ENCODE measurements around the gene MLLT1.

The MLLT1 gene

DNA sequence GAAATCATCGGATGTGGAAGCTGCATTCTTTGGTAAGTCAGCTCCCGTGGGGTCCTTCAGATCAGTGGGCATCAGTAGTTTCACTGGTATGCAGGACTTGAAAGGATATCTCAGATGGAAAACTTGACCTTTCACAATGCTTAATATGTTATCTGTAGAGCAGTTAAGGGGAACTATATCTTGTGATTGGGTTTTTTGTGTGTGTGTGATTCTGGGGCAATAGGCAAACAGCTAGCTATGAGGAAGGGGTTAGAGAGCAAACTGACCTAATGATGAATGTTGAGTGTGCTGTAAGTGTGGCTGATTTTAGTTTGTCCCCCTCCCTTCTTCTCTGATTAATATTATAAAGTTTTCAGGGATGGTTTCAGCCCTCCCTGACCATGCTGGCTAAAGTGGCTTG, 91.0 kb downstream of the MLLT1 start:
- DNase-seq (ENCODE audit: low spot score) = no peak
- in situ Hi-C loops (cut with MboI; ENCODE audit: low sequenced_read_pairs, unreplicated experiment) = no loop called here
- TF ChIP-seq, protein P1, sequence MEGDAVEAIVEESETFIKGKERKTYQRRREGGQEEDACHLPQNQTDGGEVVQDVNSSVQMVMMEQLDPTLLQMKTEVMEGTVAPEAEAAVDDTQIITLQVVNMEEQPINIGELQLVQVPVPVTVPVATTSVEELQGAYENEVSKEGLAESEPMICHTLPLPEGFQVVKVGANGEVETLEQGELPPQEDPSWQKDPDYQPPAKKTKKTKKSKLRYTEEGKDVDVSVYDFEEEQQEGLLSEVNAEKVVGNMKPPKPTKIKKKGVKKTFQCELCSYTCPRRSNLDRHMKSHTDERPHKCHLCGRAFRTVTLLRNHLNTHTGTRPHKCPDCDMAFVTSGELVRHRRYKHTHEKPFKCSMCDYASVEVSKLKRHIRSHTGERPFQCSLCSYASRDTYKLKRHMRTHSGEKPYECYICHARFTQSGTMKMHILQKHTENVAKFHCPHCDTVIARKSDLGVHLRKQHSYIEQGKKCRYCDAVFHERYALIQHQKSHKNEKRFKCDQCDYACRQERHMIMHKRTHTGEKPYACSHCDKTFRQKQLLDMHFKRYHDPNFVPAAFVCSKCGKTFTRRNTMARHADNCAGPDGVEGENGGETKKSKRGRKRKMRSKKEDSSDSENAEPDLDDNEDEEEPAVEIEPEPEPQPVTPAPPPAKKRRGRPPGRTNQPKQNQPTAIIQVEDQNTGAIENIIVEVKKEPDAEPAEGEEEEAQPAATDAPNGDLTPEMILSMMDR (IDR thresholded peaks at IDR 0.05; ENCODE audit: borderline replicate concordance, control extremely low read depth, extremely low read depth, insufficient read depth, missing control alignments) = no peak

GRCh38 chr19:6187374-6187773, 92.4 kb downstream of the MLLT1 start:
- DNase-seq (ENCODE audit: low spot score) = no peak
- in situ Hi-C loops (cut with MboI; ENCODE audit: low sequenced_read_pairs, unreplicated experiment) = no loop called here
- TF ChIP-seq, protein P1 (IDR thresholded peaks at IDR 0.05; ENCODE audit: borderline replicate concordance, control extremely low read depth, extremely low read depth, insufficient read depth, missing control alignments) = no peak

DNA sequence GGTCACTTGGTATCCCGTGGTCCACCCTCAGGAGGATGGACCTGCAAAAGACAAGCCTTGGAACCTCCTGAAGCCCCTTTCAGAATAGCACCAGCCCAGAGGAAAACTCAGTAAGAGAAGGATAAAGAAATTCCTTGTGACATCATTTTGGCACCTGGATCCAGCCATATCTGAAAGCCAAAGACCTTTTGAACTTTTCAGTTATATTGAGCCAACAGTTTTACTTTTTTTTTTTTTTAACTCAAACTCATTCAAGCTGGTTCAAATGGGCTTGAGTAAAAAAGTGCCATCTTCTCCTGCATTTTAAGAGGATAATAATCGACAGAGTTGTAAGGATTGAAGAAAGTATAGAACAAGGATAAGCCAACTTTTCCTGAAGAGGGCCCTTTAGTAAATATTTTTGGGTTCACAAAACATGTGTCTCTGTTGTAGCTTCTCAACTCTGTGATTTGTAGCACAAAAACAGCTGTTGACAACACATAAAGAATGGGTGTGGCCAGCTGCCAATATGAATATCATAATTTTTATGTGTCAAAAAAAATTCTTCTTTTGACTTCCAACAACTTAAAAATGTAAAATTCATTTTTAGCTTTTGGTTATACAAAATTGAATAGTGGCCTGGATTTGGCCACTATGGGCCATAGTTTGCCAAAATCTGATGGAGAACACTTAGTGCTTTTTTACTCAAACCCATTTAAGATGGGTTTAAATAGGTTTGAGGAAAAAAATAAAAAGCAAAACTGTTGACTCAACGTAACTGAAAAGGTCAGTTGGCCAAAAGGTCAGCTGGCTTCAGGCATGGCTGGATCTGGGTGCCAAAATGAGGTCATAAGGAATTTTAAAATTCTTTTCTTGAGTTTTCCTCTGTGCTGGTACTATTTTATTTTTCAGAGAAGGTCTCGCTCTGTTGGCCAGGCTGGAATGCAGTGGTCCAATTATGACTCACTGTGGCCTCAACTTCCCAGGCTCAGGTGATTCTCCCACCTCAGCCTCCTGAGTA, 93.6 kb downstream of the MLLT1 start:
- DNase-seq (ENCODE audit: low spot score) = no peak
- in situ Hi-C loops (cut with MboI; ENCODE audit: low sequenced_read_pairs, unreplicated experiment) = no loop called here
- TF ChIP-seq, protein P1 (IDR thresholded peaks at IDR 0.05; ENCODE audit: borderline replicate concordance, control extremely low read depth, extremely low read depth, insufficient read depth, missing control alignments) = no peak

DNA sequence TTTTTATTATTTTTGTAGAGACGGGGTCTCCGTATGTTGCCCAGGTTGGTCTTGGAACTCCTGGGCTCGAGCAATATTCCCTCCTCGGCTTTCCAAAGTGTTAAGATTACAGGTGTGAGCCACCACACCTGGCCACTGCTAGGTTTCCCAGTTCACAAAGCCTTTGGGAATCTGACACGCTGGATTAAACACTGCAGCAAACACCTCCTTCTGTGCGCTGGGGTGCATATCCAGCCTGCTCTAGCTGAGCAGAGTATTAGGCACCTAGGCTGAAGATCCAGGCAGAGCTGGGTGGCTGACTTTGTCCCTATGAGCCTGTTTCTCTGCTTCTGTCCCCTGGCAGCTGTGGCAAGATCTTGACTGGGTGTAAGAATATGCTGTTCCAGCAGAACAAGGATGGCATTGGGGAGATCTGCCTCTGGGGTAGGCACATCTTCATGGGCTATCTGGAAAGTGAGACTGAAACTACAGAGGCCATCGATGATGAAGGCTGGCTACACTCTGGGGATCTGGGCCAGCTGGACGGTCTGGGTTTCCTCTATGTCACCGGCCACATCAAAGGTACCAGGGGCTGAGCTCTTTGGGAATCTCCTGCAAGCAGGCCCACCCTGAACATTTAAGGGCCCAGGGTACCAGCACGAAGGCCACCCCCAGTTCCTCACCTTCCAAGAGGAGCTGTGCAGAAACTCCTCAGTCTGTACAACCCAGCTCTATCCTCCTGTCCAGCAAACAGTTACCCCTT, 94.5 kb downstream of the MLLT1 start:
- in situ Hi-C loops (cut with MboI; ENCODE audit: low sequenced_read_pairs, unreplicated experiment) = no loop called here
- TF ChIP-seq, protein P1 (IDR thresholded peaks at IDR 0.05; ENCODE audit: borderline replicate concordance, control extremely low read depth, extremely low read depth, insufficient read depth, missing control alignments) = no peak
- no peak for DNase-seq (ENCODE audit: low spot score)

DNA sequence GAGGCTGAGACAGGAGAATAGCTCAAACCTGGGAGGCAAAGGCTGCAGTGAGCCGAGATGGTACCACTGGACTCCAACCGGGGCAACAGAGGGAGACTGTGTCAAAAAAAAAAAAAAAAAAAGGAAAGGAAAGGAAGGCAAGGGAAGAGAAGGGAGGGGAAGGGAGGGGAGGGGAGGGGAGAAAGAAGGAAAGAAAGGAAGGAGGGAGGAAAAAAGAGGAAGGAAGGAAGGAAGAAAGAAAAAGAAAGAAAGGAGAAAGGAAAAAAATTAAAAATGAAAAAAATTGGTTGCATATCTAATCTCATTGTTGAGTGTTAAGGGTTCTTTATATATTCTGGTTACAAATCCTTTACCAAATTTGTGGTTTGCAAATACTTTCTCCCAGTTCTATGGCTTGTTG, 98.7 kb downstream of the MLLT1 start:
- TF ChIP-seq, protein P1 (IDR thresholded peaks at IDR 0.05; ENCODE audit: borderline replicate concordance, control extremely low read depth, extremely low read depth, insufficient read depth, missing control alignments) = no peak
- DNase-seq (ENCODE audit: low spot score) = no peak
- in situ Hi-C loops (cut with MboI; ENCODE audit: low sequenced_read_pairs, unreplicated experiment) = no loop called here

- no peak for DNase-seq (ENCODE audit: low spot score)
- TF ChIP-seq, protein P1 (IDR thresholded peaks at IDR 0.05; ENCODE audit: borderline replicate concordance, control extremely low read depth, extremely low read depth, insufficient read depth, missing control alignments) = no peak
- in situ Hi-C loops (cut with MboI; ENCODE audit: low sequenced_read_pairs, unreplicated experiment) = no loop called here
Measured at GRCh38 chr19:6173190-6173589, 106.6 kb downstream of the MLLT1 start.
